Mammary epithelial cell (primary cell): ENCODE data around the gene CMAS.

Experiments
- EZH2 ChIP-seq: IDR thresholded peaks from 2 replicates; pipeline ENCODE4 v1.6.1; 2012; ENCODE audit warnings: low read length, inconsistent platforms, borderline replicate concordance
- TF ChIP-seq, protein P1 (sequence below), 2 donors: IDR thresholded peaks in 1 of 2; conservative IDR thresholded peaks in 1 of 2; 2 replicates each; pipeline ENCODE4 v1.5.1; 2011 to 2012; ENCODE audit warnings: inconsistent platforms in 2 of 2, low read length in 2 of 2, mild to moderate bottlenecking in 2 of 2, control low read depth in 1 of 2, low read depth in 1 of 2; ENCODE audit not compliant: insufficient read depth in 1 of 2; ENCODE audit errors: extremely low read depth in 1 of 2

DNA sequence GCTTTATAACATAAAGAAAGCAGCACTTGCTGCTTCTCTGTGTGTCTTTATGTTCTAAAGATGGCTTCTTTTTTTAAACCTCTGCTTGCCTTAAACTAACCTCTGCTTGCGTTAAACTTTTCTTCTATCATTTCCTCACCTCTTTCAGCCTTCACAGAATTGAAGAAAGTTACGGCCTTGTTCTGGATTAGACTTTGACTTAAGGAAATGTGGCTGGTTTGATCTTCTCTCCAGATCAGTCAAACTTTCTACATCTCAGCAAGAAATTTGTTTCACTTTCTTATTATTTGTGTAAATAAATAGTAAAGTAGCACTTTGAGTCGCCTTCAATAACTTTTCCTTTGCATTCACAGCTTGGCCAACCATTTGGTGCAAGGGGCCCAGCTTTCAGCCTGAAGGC, 64.2 kb downstream of the CMAS start:
- TF ChIP-seq, protein P1, sequence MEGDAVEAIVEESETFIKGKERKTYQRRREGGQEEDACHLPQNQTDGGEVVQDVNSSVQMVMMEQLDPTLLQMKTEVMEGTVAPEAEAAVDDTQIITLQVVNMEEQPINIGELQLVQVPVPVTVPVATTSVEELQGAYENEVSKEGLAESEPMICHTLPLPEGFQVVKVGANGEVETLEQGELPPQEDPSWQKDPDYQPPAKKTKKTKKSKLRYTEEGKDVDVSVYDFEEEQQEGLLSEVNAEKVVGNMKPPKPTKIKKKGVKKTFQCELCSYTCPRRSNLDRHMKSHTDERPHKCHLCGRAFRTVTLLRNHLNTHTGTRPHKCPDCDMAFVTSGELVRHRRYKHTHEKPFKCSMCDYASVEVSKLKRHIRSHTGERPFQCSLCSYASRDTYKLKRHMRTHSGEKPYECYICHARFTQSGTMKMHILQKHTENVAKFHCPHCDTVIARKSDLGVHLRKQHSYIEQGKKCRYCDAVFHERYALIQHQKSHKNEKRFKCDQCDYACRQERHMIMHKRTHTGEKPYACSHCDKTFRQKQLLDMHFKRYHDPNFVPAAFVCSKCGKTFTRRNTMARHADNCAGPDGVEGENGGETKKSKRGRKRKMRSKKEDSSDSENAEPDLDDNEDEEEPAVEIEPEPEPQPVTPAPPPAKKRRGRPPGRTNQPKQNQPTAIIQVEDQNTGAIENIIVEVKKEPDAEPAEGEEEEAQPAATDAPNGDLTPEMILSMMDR (conservative IDR thresholded peaks at IDR 0.05 in 1 of 2, IDR thresholded peaks at IDR 0.05 in 1 of 2; ENCODE audit: extremely low read depth in 1 of 2, insufficient read depth in 1 of 2, low read depth in 1 of 2, low read length in 2 of 2), result no peak
- no peak for TF ChIP-seq EZH2
